Ovary (tissue), 9 donors: Measurements from ENCODE around the gene TOP1. TPM values are rescaled to one million over a fixed set of nuclear protein-coding genes. Genes with fewer than 3 reads are reported as not detected.

Experiments used
- DNase-seq, 5 donors: peaks; one replicate each; pipeline ENCODE4 v3.0.0-alpha.2; 2019 to 2020
- H3K27ac ChIP-seq, 2 donors: fragments of 200-600 bp; one replicate each; pipeline versions ENCODE4 v1.5.1 to v1.8.0; 2019 to 2022
- H3K27me3 ChIP-seq: fragments of 200-600 bp; one replicate; pipeline ENCODE4 v1.8.0; 2022
- H3K36me3 ChIP-seq: fragments of 200-600 bp; sonication (generic); one replicate; pipeline ENCODE4 v1.5.1; 2019
- H3K4me1 ChIP-seq: one replicate; pipeline ENCODE4 v1.8.1; 2013; ENCODE audit warnings: mild to moderate bottlenecking, moderate library complexity; ENCODE audit not compliant: insufficient read depth
- H3K4me3 ChIP-seq: fragments of 200-600 bp; sonication (generic); one replicate; pipeline ENCODE4 v1.5.1; 2017
- H3K9me3 ChIP-seq, 2 donors: fragments of 200-600 bp in 1 of 2; sonication (generic) in 1 of 2; one replicate each; pipeline versions ENCODE4 v1.5.1 to v1.8.1; 2013 to 2019; ENCODE audit warnings: mild to moderate bottlenecking in 1 of 2, moderate library complexity in 1 of 2
- EP300 ChIP-seq: sonication (generic); formaldehyde crosslinking; IDR thresholded peaks from one replicate; pipeline ENCODE4 v1.6.1; 2017; ENCODE audit warnings: antibody characterized with exemption
- POLR2A ChIP-seq: fragments of 450-650 bp; IDR thresholded peaks from one replicate; pipeline ENCODE4 v1.6.1; 2017; ENCODE audit warnings: antibody characterized with exemption, mild to moderate bottlenecking, moderate library complexity
- WGBS, 3 donors: extraction: QIAGEN DNeasy Blood & Tissue Kit in 1 of 3; methylation state at CpG; one replicate each; pipeline versions ENCODE4 v1.1.5 to v1.1.7; 2013 to 2017; 5-methylcytosine and 5-hydroxymethylcytosine counted together
- intact Hi-C, 4 donors: fragments of 100-400 bp; cut with DNase I; formaldehyde crosslinking; loops; one replicate each; pipeline versions ENCODE4 v1.11.0 to v1.15.1; 2022 to 2023
- polyA plus RNA-seq, 2 donors: library from polyadenylated mRNA; stranded (reverse); fragments of 200-250 nt in 1 of 2; fragments of 350-450 nt in 1 of 2; fragmentation: Illumina TruSeq in 1 of 2; extraction: RNeasy Lipid Tissue Mini Kit (QIAGEN cat#74804) in 1 of 2; gene quantifications; one replicate each; pipeline ENCODE4 v1.2.3, GENCODE V29; 2013 to 2014
- total RNA-seq, 7 donors: library from RNA; depleted of rRNA in 2 of 7; stranded (reverse); fragments of >200 nt in 2 of 7; fragmentation: NEBNext Ultra II Directional in 3 of 7; extraction: Animal tissue kit (Norgen Biotek cat#: 25700) in 3 of 7; gene quantifications; one replicate each; pipeline versions ENCODE4 v1.1.0 to v1.2.4, GENCODE V29; 2016 to 2023
- TF ChIP-seq, protein P1 (sequence below), 3 donors: fragments of 450-650 bp in 2 of 3; fragments of 200-600 bp in 1 of 3; IDR thresholded peaks; one replicate each; pipeline versions ENCODE4 v1.5.1 to v1.8.0; 2016 to 2022; ENCODE audit warnings: antibody characterized with exemption in 3 of 3, mild to moderate bottlenecking in 1 of 3
- donor health status: DM: no; HTN: no; CAD: no; lungs with moderate emphysema.
- donor health status: DM: no; HTN: no; CAD: no.
- donor health status: Bipolar disorder and iron deficiency.
- donor health status: DM: yes; HTN: yes; CAD: no.
- donor health status: DM: no; HTN: no; CAD: no.
- donor health status: DM: yes; HTN: yes; CAD: no.

The TOP1 gene
- total and polyA plus RNA-seq, 9 donors = 20.9 to 48.4 (median 35.6) TPM

DNA sequence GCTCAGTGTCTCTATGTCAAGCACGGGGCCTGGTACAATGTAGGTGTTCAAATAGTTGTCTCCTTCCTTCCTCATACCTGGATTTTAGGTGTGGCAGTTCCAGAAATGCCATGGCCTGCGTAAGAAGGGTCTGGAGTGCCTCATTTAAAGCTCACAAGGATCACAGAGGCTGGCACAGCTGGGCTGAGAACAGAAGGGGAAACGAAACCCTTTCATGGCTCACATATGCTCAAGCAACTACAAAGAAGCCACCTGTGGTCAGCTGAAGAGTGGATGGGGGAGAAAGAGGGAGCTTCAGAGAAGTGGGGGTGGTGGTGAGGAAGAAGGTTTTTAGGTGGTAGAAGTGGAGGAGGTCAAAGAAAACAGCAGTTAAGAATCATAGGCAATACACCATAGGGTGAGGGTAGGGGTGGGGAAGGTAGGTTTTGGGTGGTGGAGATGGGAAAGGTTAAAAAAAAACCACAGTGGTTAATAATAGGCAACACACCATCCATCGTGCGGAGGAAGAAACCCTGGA, 17.0 kb upstream of the TOP1 start:
- no peak for DNase-seq
- no peaks in the 10 kb centered on the region for H3K27me3 ChIP-seq
- H3K36me3 ChIP-seq = no peaks in the 10 kb centered on the region
- TF ChIP-seq POLR2A (no peak), EP300 (no peak)
- TF ChIP-seq, protein P1, sequence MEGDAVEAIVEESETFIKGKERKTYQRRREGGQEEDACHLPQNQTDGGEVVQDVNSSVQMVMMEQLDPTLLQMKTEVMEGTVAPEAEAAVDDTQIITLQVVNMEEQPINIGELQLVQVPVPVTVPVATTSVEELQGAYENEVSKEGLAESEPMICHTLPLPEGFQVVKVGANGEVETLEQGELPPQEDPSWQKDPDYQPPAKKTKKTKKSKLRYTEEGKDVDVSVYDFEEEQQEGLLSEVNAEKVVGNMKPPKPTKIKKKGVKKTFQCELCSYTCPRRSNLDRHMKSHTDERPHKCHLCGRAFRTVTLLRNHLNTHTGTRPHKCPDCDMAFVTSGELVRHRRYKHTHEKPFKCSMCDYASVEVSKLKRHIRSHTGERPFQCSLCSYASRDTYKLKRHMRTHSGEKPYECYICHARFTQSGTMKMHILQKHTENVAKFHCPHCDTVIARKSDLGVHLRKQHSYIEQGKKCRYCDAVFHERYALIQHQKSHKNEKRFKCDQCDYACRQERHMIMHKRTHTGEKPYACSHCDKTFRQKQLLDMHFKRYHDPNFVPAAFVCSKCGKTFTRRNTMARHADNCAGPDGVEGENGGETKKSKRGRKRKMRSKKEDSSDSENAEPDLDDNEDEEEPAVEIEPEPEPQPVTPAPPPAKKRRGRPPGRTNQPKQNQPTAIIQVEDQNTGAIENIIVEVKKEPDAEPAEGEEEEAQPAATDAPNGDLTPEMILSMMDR (IDR thresholded peaks at IDR 0.05) = no peak
- H3K9me3 ChIP-seq = no peaks in the 10 kb centered on the region
- no peak overlapping the region for H3K27ac ChIP-seq
- H3K4me1 ChIP-seq = no peaks in the 10 kb centered on the region
- intact Hi-C loops = no loop called here
- 76 to 84% (median 81%) methylated on average over 5 of the region's 5 CpGs for WGBS, 3 donors
- no peak overlapping the region for H3K4me3 ChIP-seq

DNA sequence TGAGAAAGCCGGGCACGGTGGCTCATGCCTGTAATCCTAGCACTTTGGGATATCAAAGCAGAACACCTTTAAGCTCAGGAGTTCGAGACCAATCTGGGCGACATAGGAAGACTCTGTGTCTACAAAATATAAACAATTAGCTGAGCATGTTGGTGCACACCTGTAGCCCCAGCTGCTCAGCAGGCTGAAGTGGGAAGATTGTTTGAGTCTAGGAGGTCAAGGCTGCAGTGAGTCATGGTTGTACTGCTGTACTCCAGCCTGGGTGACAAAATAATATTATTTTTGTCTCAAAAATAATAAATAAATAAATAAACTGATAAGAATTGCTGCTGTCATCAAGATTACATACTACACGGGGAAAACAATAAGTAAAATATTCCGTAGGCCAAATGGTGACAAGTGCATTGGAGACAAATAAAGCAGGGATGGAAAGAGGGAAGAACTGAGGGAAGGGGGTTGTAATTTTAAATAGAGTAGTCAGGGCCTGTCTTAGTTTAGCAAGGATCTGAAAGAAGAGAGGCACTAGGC, 14.0 kb upstream of the TOP1 start:
- DNase-seq = no peak
- TF ChIP-seq, protein P1 (IDR thresholded peaks at IDR 0.05) = no peak
- TF ChIP-seq EP300 (no peak), POLR2A (no peak)
- Histone ChIP-seq H3K4me3 (no peak overlapping the region), H3K27ac (no peak overlapping the region), H3K4me1 (no peaks in the 10 kb centered on the region), H3K9me3 (no peaks in the 10 kb centered on the region), H3K27me3 (no peaks in the 10 kb centered on the region), H3K36me3 (no peaks in the 10 kb centered on the region)
- WGBS, 3 donors = 60 to 70% (median 69%) methylated on average over 6 of the region's 6 CpGs
- intact Hi-C loops = no loop called here

DNA sequence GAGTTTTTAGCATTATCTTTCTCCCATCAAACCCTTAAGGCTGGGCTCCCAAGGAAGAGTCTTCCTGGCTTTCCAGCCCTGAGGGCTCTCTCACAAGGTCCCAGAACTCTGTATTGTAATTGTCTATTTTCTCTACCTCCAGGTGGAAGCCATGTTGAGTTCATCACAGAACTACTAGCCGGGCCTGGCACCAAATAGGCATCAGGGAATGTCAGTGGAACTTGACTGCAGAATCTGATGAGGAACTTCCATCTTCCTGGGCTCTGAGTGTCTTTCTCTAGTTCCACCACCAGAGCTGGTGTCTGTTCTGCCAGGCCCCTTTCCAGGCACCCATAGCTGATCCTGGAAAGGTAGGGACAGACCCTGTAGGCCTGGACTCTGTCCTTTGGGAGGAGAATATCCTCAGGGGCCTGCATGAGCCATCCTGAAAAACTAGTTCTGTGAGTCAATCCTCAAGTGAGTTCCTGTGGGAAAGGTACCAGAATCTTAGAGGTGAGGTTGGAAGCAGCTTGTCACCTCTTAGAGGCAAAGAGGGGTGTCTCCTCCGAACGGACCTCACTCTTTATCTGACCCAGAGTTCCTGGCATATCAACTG, 11.1 kb upstream of the TOP1 start:
- 76 to 79% (median 77%) methylated on average over 3 of the region's 3 CpGs for WGBS, 3 donors
- Histone ChIP-seq H3K27ac (no peak overlapping the region), H3K4me1 (no peaks in the 10 kb centered on the region), H3K36me3 (no peaks in the 10 kb centered on the region), H3K9me3 (no peaks in the 10 kb centered on the region), H3K27me3 (no peaks in the 10 kb centered on the region), H3K4me3 (no peak overlapping the region)
- TF ChIP-seq, protein P1 (IDR thresholded peaks at IDR 0.05) = no peak
- no peak for TF ChIP-seq EP300
- no peak for TF ChIP-seq POLR2A
- DNase-seq = no peak
- intact Hi-C loops = no loop called here

DNA sequence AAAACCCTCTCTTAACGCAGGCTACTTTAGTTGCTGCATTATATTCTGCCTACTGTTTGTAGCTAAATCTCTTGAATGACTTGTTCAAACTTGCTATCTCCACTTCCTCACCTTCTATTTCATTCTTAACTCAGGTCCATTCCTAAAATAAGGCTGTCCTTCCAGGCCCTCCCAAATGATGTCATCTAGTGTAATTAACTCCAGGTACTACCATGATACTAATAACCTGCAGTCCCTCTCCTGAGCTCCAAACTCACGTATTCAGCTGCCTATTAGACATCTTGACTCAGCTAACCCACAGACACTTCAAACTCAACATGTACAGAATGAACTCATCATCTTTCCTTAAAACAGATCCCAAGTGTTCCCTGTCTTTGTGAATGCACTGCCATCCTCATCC, 10.5 kb upstream of the TOP1 start:
- H3K9me3 ChIP-seq = no peaks in the 10 kb centered on the region
- H3K4me3 ChIP-seq = no peak overlapping the region
- 85 to 87% (median 87%) methylated on average over 2 of the region's 2 CpGs for WGBS, 3 donors
- DNase-seq = no peak
- intact Hi-C loops = no loop called here
- H3K27ac ChIP-seq = no peak overlapping the region
- H3K27me3 ChIP-seq = no peaks in the 10 kb centered on the region
- TF ChIP-seq EP300 (no peak), POLR2A (no peak)
- TF ChIP-seq, protein P1 (IDR thresholded peaks at IDR 0.05) = no peak
- H3K36me3 ChIP-seq = no peaks in the 10 kb centered on the region
- H3K4me1 ChIP-seq = no peaks in the 10 kb centered on the region
